ENCODE results near the gene UBE2R2. TPM values are rescaled to one million over a fixed set of nuclear protein-coding genes. Genes with fewer than 3 reads are reported as not detected.
A peak's percentile ranks its signal among the peaks of the same experiment; 100 is the strongest.
"Not testable (repeated sequence)": the region's sequence is repeated elsewhere in the genome, so short reads cannot be mapped to it uniquely, and the experiment has no call there.

The UBE2R2 gene
- total and polyA plus RNA-seq, 10 donors = 15.2 to 48.5 (median 39.9) TPM

DNA sequence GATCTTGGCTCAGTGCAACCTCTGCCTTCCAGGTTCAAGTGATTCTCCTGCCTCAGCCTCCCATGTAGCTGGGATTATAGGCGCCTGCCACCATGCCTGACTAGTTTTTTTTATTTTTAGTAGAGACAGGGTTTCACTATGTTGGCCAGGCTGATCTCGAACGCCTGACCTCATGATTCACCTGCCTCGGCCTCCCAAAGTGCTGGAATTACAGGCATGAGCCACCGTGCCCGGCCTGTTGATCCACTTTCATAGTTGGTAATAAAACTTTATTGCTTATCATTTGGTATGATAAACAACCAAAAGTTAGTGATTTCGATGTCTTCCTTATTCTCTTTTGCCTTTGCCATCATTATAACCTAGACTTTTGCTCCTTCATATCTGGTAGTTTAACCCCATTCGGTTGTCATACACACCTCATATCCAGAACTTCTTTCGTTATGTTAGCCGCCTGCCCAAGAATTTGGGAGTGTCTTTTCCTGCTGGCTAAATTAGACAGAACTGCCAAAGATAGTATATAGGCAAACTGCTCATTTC is 45.0 kb downstream of the UBE2R2 start:
- intact Hi-C loops (cut with DNase I; ENCODE audit: low total_unique reads) = no loop called here
- Histone ChIP-seq H3K36me3 (peaks cover 0 to 10% (median 0%) of the 10 kb centered on the region in 6 donors), H3K4me3 (no peak overlapping the region), H3K27me3 (replicated peaks in 1 of 7) (no peaks in the 10 kb centered on the region), H3K4me1 (peaks cover 3 to 67% (median 30%) of the 10 kb centered on the region in 6 donors), H3K27ac (no peak overlapping the region), H3K9me3 (no peaks in the 10 kb centered on the region)
- WGBS, 5 donors = 87 to 91% (median 91%) methylated on average over 10 of the region's 10 CpGs
- DNase-seq = no peak
- TF ChIP-seq POLR2AphosphoS5 (IDR thresholded peaks at IDR 0.05) = no peak
- TF ChIP-seq POLR2A (IDR thresholded peaks at IDR 0.05) = no peak
- TF ChIP-seq, protein P1, sequence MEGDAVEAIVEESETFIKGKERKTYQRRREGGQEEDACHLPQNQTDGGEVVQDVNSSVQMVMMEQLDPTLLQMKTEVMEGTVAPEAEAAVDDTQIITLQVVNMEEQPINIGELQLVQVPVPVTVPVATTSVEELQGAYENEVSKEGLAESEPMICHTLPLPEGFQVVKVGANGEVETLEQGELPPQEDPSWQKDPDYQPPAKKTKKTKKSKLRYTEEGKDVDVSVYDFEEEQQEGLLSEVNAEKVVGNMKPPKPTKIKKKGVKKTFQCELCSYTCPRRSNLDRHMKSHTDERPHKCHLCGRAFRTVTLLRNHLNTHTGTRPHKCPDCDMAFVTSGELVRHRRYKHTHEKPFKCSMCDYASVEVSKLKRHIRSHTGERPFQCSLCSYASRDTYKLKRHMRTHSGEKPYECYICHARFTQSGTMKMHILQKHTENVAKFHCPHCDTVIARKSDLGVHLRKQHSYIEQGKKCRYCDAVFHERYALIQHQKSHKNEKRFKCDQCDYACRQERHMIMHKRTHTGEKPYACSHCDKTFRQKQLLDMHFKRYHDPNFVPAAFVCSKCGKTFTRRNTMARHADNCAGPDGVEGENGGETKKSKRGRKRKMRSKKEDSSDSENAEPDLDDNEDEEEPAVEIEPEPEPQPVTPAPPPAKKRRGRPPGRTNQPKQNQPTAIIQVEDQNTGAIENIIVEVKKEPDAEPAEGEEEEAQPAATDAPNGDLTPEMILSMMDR (IDR thresholded peaks at IDR 0.05 in 8 of 11, conservative IDR thresholded peaks at IDR 0.05 in 3 of 11) = no peak

DNA sequence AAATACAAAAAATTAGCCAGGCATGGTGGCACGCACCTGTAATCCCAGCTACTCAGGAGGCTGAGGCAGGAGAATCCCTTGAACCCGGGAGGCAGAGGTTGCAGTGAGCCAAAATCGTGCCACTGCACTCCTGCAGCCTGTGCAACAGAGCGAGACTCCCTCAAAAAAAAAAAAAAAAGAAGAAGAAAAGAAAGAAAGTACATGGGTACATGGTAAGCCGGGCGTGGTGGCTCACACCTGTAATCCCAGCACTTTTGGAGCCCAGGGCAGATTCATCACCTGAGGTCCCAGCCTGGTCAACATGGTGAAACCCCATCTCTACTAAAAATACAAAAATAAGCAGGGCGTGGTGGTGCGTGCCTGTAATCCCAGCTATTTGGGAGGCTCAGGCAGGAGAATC is 46.1 kb downstream of the UBE2R2 start:
- H3K4me1 ChIP-seq = peaks cover 2 to 67% (median 37%) of the 10 kb centered on the region in 6 donors
- 75 to 91% (median 86%) methylated on average over 8 of the region's 8 CpGs for WGBS, 5 donors
- H3K36me3 ChIP-seq; DNase-seq; H3K9me3 ChIP-seq; intact Hi-C loops (cut with DNase I; ENCODE audit: low total_unique reads); H3K27ac ChIP-seq; H3K4me3 ChIP-seq; H3K27me3 ChIP-seq (replicated peaks in 1 of 7): not testable (repeated sequence)

DNA sequence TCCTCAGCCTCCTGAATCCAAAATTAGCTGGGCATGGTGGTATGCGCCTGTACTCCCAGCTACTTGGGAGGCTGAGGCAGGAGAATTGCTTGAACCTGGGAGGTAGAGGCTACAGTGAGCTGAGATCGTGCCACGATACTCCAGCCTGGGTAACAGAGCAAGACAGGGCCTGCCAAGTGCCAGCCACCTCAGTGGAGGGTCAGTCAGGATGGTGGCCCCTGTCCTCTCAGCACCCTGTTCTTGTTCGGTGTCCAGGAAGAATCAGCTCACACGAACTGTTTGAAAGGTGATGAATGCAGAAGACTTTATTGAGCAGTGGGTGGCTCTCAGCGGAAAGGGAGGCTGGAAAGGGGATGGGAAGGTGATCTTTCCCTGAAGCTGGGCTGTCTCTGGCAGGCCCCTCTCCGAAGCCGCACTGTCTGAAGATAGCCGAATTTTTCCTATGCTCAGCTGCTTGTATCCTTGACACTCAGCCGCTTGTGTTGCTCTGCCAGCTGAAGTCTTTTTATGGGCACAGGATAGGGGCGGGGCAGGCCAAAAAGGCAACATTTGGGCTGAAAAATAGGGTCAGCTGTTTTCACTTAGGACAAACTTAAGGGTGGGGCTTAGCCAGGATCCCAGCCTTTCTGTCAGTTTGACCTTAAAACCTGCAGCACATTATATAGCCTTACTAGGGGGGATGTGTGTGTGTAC is 50.9 kb downstream of the UBE2R2 start:
- Histone ChIP-seq H3K9me3 (no peaks in the 10 kb centered on the region), H3K36me3 (peaks cover 0 to 10% (median 0%) of the 10 kb centered on the region in 6 donors), H3K4me3 (peak overlapping the region in 1 of 8 donors; percentile 9), H3K27me3 (replicated peaks in 1 of 7) (no peaks in the 10 kb centered on the region), H3K27ac (peak overlapping the region in 4 of 8 donors; percentile 41 to 74 (median 67)), H3K4me1 (peaks cover 13 to 72% (median 38%) of the 10 kb centered on the region in 6 donors)
- TF ChIP-seq POLR2AphosphoS5 (IDR thresholded peaks at IDR 0.05) (peak in 2 of 3 donors; percentile 25 to 36), POLR2A (IDR thresholded peaks at IDR 0.05) (no peak)
- TF ChIP-seq, protein P1 (IDR thresholded peaks at IDR 0.05 in 8 of 11, conservative IDR thresholded peaks at IDR 0.05 in 3 of 11) = no peak
- WGBS, 5 donors = 64 to 82% (median 76%) methylated on average over 11 of the region's 11 CpGs
- intact Hi-C loops (cut with DNase I; ENCODE audit: low total_unique reads) = no loop called here
- DNase-seq = no peak

DNA sequence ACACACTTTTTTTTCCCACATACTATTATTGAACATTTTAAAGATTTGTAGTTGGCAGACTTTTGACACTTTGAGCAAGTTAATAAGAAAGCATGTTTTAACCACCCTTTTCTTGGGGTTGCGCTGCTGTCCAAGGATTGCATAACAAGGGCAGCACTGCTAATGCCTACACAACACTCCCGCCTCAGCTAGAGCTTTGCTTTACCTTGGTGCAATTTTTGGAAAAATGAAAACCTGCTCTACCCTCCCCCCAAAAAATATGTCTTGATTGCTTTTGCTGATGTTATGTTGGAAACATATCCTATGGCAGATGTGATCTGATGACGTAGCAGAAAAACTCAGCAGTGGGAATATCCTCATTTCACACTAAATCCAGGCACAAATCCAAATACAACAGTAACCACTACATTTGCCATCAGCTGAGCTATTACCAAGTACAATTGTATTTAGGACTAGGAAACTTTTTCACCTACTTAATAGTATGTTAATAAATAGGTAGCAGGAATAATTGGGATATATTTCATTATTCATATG is 51.5 kb downstream of the UBE2R2 start:
- peak overlapping the region in 4 of 8 donors; percentile 41 to 74 (median 67) for H3K27ac ChIP-seq
- peaks cover 13 to 70% (median 37%) of the 10 kb centered on the region in 6 donors for H3K4me1 ChIP-seq
- intact Hi-C loops (cut with DNase I; ENCODE audit: low total_unique reads) = no loop called here
- no peak for DNase-seq
- TF ChIP-seq POLR2AphosphoS5 (IDR thresholded peaks at IDR 0.05) = no peak
- TF ChIP-seq, protein P1 (IDR thresholded peaks at IDR 0.05 in 8 of 11, conservative IDR thresholded peaks at IDR 0.05 in 3 of 11) = no peak
- no peak for TF ChIP-seq POLR2A (IDR thresholded peaks at IDR 0.05)
- H3K27me3 ChIP-seq (replicated peaks in 1 of 7) = no peaks in the 10 kb centered on the region
- H3K9me3 ChIP-seq = no peaks in the 10 kb centered on the region
- H3K36me3 ChIP-seq = peaks cover 0 to 10% (median 0%) of the 10 kb centered on the region in 6 donors
- peak overlapping the region in 1 of 8 donors; percentile 9 for H3K4me3 ChIP-seq
- WGBS, 5 donors = 37 to 74% (median 57%) methylated on average over 3 of the region's 3 CpGs

DNA sequence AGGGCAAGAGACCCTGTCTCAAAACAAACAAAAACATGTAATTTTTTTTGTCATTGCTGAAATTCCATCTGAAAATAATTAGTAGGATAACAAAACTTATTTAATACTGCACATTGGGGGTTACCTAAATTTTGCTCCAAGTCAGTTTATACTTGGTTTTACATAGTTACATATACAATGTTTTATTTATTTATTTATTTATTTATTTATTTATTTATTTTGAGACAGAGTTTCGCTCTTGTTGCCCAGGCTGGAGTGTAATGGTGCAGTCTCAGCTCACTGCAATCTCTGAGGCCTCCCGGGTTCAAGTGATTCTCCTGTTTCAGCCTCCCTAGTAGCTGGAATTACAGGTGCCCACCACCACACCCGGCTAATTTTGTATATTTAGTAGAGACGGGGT is 52.3 kb downstream of the UBE2R2 start:
- H3K36me3 ChIP-seq; intact Hi-C loops (cut with DNase I; ENCODE audit: low total_unique reads); DNase-seq; H3K4me3 ChIP-seq; H3K27me3 ChIP-seq (replicated peaks in 1 of 7); H3K9me3 ChIP-seq: not testable (repeated sequence)
- Histone ChIP-seq H3K27ac (peak overlapping the region in 1 of 8 donors; percentile 64), H3K4me1 (peaks cover 13 to 76% (median 39%) of the 10 kb centered on the region in 6 donors)
- WGBS, 5 donors = 95 to 100% (median 98%) methylated on average over 4 of the region's 4 CpGs
